ENCODE measurements around the gene CERK.
"Not testable (repeated sequence)": the region's sequence is repeated elsewhere in the genome, so short reads cannot be mapped to it uniquely, and the experiment has no call there.

CERK gene

DNA sequence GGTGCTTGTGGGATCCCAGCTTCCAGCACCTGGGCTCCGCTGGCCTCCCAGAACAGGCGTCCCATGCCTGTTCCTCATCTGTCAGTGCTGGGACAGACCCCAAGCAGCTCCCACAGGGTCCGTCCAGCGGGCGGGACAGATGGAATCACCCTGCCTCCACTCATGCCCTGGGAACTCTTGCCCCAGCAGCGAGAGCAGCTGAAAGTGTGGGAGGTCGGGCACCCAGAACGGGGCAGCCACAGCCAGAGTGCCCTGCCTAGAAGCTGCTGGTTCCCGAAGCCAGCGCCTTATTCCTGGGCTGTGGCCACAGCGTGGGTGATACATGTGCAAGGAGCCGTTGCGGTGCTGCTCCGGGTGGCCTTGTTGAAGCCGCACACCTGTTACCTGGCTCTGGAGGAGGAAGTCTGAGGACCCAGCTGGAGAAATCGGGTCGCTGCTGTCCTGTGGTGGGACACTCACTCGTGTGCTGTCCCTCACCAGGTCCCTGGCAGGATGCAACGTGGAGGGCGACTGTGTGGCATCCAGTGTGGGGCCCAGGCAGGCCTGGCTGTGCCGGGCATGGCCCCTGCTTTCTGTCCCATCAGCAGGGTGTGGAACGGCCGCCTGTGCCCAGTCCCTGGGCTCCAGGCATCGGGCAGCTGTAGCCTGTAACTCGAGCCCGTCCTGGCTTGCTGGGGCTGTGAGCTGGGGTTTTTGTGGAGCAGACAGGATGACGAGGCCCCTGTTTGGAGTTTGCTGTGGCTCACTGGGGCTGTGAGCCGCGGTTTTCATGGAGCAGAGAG lies 101.6 kb downstream of the CERK start:
- H3K4me3 ChIP-seq (ENCODE audit: low read length): no peak overlapping the region
- TF ChIP-seq ZNF274 (IDR thresholded peaks at IDR 0.05; ENCODE audit: low read depth, low read length): no peak

DNA sequence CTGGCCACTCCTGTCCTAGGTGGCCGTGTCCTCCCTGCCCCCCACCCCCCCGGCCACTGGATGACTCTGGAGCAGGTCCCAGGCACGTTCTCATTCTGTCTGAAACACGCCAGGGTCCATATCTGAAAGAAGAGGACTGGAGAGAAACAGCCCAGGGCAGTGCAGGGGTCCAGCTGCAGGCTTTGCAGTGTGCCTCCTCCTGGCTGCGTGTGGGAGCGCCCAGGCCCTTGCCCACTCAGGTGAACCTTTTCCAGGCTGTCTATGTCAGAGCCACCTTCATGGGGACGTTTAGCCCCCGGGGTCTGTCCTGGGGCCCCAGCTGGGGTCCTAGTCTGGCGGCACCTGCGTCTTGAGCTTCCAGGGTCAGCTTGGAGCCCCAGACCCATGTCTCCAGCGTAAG lies 102.3 kb downstream of the CERK start:
- H3K4me3 ChIP-seq (ENCODE audit: low read length): no peak overlapping the region
- TF ChIP-seq ZNF274 (IDR thresholded peaks at IDR 0.05; ENCODE audit: low read depth, low read length): no peak

DNA sequence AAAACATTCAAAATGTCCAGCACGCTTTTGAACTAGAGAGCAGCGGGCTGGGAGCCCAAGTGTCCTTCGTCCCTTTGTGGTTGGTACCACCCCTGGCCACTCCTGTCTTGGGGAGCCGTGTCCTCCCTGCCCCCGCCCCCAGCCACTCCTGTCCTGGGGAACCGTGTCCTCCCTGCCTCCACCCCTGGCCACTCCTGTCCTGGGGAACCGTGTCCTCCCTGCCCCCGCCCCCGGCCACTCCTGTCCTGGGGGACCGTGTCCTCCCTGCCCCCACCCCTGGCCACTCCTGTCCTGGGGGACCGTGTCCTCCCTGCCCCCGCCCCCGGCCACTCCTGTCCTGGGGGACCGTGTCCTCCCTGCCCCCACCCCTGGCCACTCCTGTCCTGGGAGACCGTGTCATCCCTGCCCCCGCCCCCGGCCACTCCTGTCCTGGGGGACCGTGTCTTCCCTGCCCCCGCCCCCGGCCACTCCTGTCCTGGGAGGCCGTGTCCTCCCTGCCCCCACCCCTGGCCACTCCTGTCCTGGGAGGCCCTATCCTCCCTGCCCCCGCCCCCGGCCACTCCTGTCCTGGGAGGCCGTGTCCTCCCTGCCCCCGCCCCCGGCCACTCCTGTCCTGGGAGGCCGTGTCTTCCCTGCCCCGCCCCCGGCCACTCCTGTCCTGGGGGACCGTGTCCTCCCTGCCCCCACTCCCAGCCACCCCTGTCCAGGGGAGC lies 102.9 kb downstream of the CERK start:
- not testable (repeated sequence) for H3K4me3 ChIP-seq (ENCODE audit: low read length)
